ENCODE data around the gene UBXN6. TPM values are rescaled to one million over a fixed set of nuclear protein-coding genes. Genes with fewer than 3 reads are reported as not detected.

The UBXN6 gene, protein sequence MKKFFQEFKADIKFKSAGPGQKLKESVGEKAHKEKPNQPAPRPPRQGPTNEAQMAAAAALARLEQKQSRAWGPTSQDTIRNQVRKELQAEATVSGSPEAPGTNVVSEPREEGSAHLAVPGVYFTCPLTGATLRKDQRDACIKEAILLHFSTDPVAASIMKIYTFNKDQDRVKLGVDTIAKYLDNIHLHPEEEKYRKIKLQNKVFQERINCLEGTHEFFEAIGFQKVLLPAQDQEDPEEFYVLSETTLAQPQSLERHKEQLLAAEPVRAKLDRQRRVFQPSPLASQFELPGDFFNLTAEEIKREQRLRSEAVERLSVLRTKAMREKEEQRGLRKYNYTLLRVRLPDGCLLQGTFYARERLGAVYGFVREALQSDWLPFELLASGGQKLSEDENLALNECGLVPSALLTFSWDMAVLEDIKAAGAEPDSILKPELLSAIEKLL
- total RNA-seq (2021), result 34.1 and 39.0 TPM in 2 replicates
- long read RNA-seq, transcript UBXN6-201 (11 exons, 1,943 nt), result major isoform, 5 of 12 reads
- long read RNA-seq, partial matches to known transcripts, result 4 of 12 reads
- long read RNA-seq, other reads (novel, unspliced or antisense), result 3 of 12 reads

DNA sequence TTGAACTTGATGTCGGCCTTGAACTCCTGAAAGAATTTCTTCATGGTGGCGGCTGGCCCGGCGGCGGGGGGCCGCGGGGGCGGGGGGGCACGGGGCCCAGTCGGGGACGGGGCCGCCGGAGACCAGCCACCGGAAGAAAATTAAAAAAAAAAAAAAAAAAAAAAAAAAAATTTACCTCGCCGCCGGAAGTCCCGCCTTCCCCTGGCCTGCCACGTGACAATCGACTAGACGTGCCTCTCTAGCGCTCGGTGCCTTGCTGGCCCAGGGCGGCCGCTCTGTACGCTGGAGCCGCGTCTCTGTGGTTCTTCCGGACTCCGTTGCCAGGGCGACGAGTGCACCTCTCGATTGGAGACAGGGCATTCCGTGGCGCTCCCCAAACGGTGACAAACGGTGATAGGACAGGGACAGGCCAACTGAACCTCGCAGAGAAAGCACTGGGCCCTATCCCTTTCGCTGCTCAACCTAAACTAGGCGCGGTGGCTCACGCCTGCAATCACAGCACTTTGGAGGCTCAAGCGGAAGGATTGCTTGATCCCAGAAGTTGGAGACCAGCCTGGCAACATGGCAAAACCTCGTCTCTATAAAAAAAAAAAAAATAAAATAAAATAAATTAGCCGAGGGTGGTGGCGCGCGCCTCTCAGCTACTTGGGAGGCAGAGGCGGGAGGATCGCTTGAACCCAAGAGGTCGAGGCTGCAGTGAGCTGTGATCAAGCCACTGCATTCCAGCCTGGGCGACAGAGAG is at the start of gene UBXN6:
Gene UBXN6 (minus strand): TSS at position 141 of the 742 bp plus-strand sequence. CDS start 97 bp downstream, at position 44.
- WGBS (ENCODE audit: extremely low coverage, insufficient read length, low lambda C conversion rate), result no CpG with 5 or more reads among the region's 52 CpGs
- Mint-ChIP-seq H3K4me1 (peaks cover 10 to 14% of the 10 kb centered on the region in 2 experiments), H3K27ac (peak within 1 kb of the TSS; percentile 96 to 98 (median 96)), H3K4me3 (peak within 1 kb of the TSS; percentile 83 to 85), H3K9me3 (peaks cover 0 to 3% of the 10 kb centered on the region in 2 experiments; a peak in 1 of 5 replicates), H3K27me3 (ENCODE audit: low read depth) (peaks cover 11% of the 10 kb centered on the region), H3K36me3 (ENCODE audit: insufficient read depth in 1 of 3, low read depth in 3 of 3) (peaks cover 0 to 5% (median 5%) of the 10 kb centered on the region in 3 experiments; a peak in 3 of 7 replicates)
- H3K56ac ChIP-seq (ENCODE audit: insufficient read length, low read depth, low read length), result no peak within 1 kb of the TSS
- H4K20me1 ChIP-seq (ENCODE audit: control insufficient read depth, insufficient read depth, insufficient read length), result peaks cover 4% of the 10 kb centered on the region
- H3K4me1 ChIP-seq (ENCODE audit: insufficient read depth, low read length), result no peaks in the 10 kb centered on the region
- H3K79me1 ChIP-seq (ENCODE audit: insufficient read depth, low read depth, low read length, poor library complexity, severe bottlenecking), result no peaks in the 10 kb centered on the region
- no peak within 1 kb of the TSS for H2BK120ac ChIP-seq (ENCODE audit: low read depth, low read length, poor library complexity, severe bottlenecking)
- H2BK5ac ChIP-seq (ENCODE audit: insufficient read length, low read length), result no peak within 1 kb of the TSS
- H3K27me3 ChIP-seq (ENCODE audit: insufficient read depth, low read length), result no peaks in the 10 kb centered on the region
- no peak within 1 kb of the TSS for H4K91ac ChIP-seq (ENCODE audit: insufficient read length, low read depth, low read length)
- no peak within 1 kb of the TSS for H3K23ac ChIP-seq (ENCODE audit: insufficient read length, low read depth, low read length)
- H2AK5ac ChIP-seq (ENCODE audit: insufficient read length, low read length), result no peak within 1 kb of the TSS
- no peak within 1 kb of the TSS for H2BK20ac ChIP-seq (ENCODE audit: low read depth, low read length, poor library complexity, severe bottlenecking)
- no peak within 1 kb of the TSS for H3K4ac ChIP-seq (ENCODE audit: low read depth, low read length)
- TF ChIP-seq, protein P1, sequence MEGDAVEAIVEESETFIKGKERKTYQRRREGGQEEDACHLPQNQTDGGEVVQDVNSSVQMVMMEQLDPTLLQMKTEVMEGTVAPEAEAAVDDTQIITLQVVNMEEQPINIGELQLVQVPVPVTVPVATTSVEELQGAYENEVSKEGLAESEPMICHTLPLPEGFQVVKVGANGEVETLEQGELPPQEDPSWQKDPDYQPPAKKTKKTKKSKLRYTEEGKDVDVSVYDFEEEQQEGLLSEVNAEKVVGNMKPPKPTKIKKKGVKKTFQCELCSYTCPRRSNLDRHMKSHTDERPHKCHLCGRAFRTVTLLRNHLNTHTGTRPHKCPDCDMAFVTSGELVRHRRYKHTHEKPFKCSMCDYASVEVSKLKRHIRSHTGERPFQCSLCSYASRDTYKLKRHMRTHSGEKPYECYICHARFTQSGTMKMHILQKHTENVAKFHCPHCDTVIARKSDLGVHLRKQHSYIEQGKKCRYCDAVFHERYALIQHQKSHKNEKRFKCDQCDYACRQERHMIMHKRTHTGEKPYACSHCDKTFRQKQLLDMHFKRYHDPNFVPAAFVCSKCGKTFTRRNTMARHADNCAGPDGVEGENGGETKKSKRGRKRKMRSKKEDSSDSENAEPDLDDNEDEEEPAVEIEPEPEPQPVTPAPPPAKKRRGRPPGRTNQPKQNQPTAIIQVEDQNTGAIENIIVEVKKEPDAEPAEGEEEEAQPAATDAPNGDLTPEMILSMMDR (conservative IDR thresholded peaks at IDR 0.05), result no peak
- H3K9ac ChIP-seq (ENCODE audit: extremely low read depth, insufficient read length, low read length), result peak within 1 kb of the TSS; percentile 80
- H3K79me2 ChIP-seq (ENCODE audit: insufficient read depth, low read length), result no peaks in the 10 kb centered on the region; the same call in 1 of the 2 replicates
- no peak within 1 kb of the TSS for H3K27ac ChIP-seq (ENCODE audit: insufficient read length, low read depth, low read length)
- no peaks in the 10 kb centered on the region for H3K9me3 ChIP-seq (ENCODE audit: control insufficient read depth, low read depth, low read length)
- DNase-seq, result peak; percentile 100
- H2AFZ ChIP-seq (ENCODE audit: low read length), result no peak within 1 kb of the TSS
- peak within 1 kb of the TSS; percentile 89 for H3K18ac ChIP-seq (ENCODE audit: insufficient read length, low read depth, low read length)
- no peak within 1 kb of the TSS for H4K5ac ChIP-seq (ENCODE audit: insufficient read length, low read depth, low read length)
- H3K4me2 ChIP-seq (ENCODE audit: insufficient read depth, insufficient read length, low read length), result peak within 1 kb of the TSS; percentile 87
- H3K14ac ChIP-seq (ENCODE audit: insufficient read depth, low read length), result peak within 1 kb of the TSS; percentile 63
- no peak within 1 kb of the TSS for H3T11ph ChIP-seq (ENCODE audit: low read length)
- no peak within 1 kb of the TSS for H4K8ac ChIP-seq (replicated peaks; ENCODE audit: insufficient read length, low read depth, low read length)
- no peak within 1 kb of the TSS for H2BK12ac ChIP-seq (ENCODE audit: insufficient read length, low read depth, low read length)
- no peak within 1 kb of the TSS for H2BK15ac ChIP-seq (ENCODE audit: low read depth, low read length)
- peaks cover 9% of the 10 kb centered on the region for H3K23me2 ChIP-seq (ENCODE audit: insufficient read length, low read depth, low read length, poor library complexity, severe bottlenecking)

Data from H9 (cell line).